Neuronal stem cell (in vitro differentiated cells): Measurements from ENCODE around the gene DNAJC7.
"Not testable (repeated sequence)": the region's sequence is repeated elsewhere in the genome, so short reads cannot be mapped to it uniquely, and the experiment has no call there.

Experiments used
- DNase-seq: peaks from one replicate; pipeline ENCODE4 v3.0.0-alpha.2; 2013; ENCODE audit warnings: low spot score
- H2AFZ ChIP-seq: one replicate; pipeline ENCODE4 v1.6.1; 2013; ENCODE audit warnings: mild to moderate bottlenecking, low read length, inconsistent platforms
- H2AK5ac ChIP-seq: 2 replicates; pipeline ENCODE4 v1.6.1; 2013; ENCODE audit warnings: low read depth, mild to moderate bottlenecking, inconsistent platforms, low read length, moderate library complexity, mixed read lengths
- H2BK120ac ChIP-seq: 2 replicates; pipeline ENCODE4 v1.6.1; 2013; ENCODE audit warnings: low read depth, mild to moderate bottlenecking, inconsistent platforms, low read length, moderate library complexity, mixed read lengths
- H2BK12ac ChIP-seq: one replicate; pipeline ENCODE4 v1.6.1; 2013; ENCODE audit warnings: low read length, inconsistent platforms
- H2BK15ac ChIP-seq: 2 replicates; pipeline ENCODE4 v1.6.1; 2013; ENCODE audit warnings: mild to moderate bottlenecking, low read length, inconsistent platforms, mixed read lengths
- H2BK5ac ChIP-seq: one replicate; pipeline ENCODE4 v1.6.1; 2013; ENCODE audit warnings: inconsistent platforms, mild to moderate bottlenecking, low read length, moderate library complexity
- H3K14ac ChIP-seq: one replicate; pipeline ENCODE4 v1.6.1; 2013; ENCODE audit warnings: low read length, inconsistent platforms
- H3K18ac ChIP-seq: 2 replicates; pipeline ENCODE4 v1.6.1; 2013; ENCODE audit warnings: low read length, inconsistent platforms
- H3K23ac ChIP-seq: 2 replicates; pipeline ENCODE4 v1.6.1; 2013; ENCODE audit warnings: low read depth, mild to moderate bottlenecking, mixed read lengths, low read length, inconsistent platforms; ENCODE audit not compliant: poor library complexity
- H3K27ac ChIP-seq: replicated peaks from 3 replicates; pipeline ENCODE4 v1.5.1; 2013; ENCODE audit warnings: low read length, inconsistent platforms
- H3K27me3 ChIP-seq, 3 experiments: 2 replicates each; pipeline ENCODE4 v1.6.1; 2013; ENCODE audit warnings: low read length in 3 of 3, mild to moderate bottlenecking in 2 of 3, inconsistent platforms in 1 of 3, low read depth in 1 of 3, mixed read lengths in 1 of 3, moderate library complexity in 1 of 3; ENCODE audit not compliant: control insufficient read depth in 3 of 3, insufficient read depth in 3 of 3
- H3K36me3 ChIP-seq, 2 donors: replicated peaks in 1 of 2; 2 replicates each; pipeline ENCODE4 v1.6.1; 2013; ENCODE audit warnings: low read length in 2 of 2; ENCODE audit not compliant: control insufficient read depth in 2 of 2, insufficient read depth in 2 of 2
- H3K4ac ChIP-seq: 2 replicates; pipeline ENCODE4 v1.6.1; 2013; ENCODE audit warnings: inconsistent platforms, mild to moderate bottlenecking, low read length, moderate library complexity
- H3K4me1 ChIP-seq, 2 donors: 1 replicate in 1 of 2; 2 replicates in 1 of 2; pipeline ENCODE4 v1.6.1; 2013; ENCODE audit warnings: low read length in 2 of 2, low read depth in 1 of 2; ENCODE audit not compliant: control insufficient read depth in 2 of 2, insufficient read depth in 1 of 2
- H3K4me2 ChIP-seq: one replicate; pipeline ENCODE4 v1.6.1; 2013; ENCODE audit warnings: mild to moderate bottlenecking, low read length, inconsistent platforms; ENCODE audit not compliant: insufficient read depth, poor library complexity, severe bottlenecking
- H3K4me3 ChIP-seq, 2 donors: 2 replicates each; pipeline ENCODE4 v1.5.1; 2013; ENCODE audit warnings: low read length in 2 of 2, mild to moderate bottlenecking in 2 of 2, inconsistent platforms in 1 of 2, moderate library complexity in 1 of 2
- H3K79me1 ChIP-seq: one replicate; pipeline ENCODE4 v1.6.1; 2013; ENCODE audit warnings: low read depth, mild to moderate bottlenecking, inconsistent platforms, low read length, moderate library complexity
- H3K9ac ChIP-seq: one replicate; pipeline ENCODE4 v1.6.1; 2013; ENCODE audit warnings: mild to moderate bottlenecking, low read depth, low read length, inconsistent platforms; ENCODE audit not compliant: poor library complexity
- H3K9me3 ChIP-seq, 2 donors: replicated peaks in 1 of 2; 2 replicates each; pipeline versions ENCODE3 to v1.6.1; 2013; ENCODE audit warnings: low read length in 2 of 2, mild to moderate bottlenecking in 2 of 2, inconsistent platforms in 1 of 2, low read depth in 1 of 2, mixed read lengths in 1 of 2, moderate library complexity in 1 of 2; ENCODE audit not compliant: control insufficient read depth in 2 of 2, insufficient read depth in 1 of 2
- H4K8ac ChIP-seq: one replicate; pipeline ENCODE4 v1.6.1; 2013; ENCODE audit warnings: low read depth, mild to moderate bottlenecking, inconsistent platforms, low read length, moderate library complexity
- H4K91ac ChIP-seq: one replicate; pipeline ENCODE4 v1.6.1; 2013; ENCODE audit warnings: low read length, low read depth, mild to moderate bottlenecking, inconsistent platforms; ENCODE audit not compliant: poor library complexity
- WGBS, 2 donors: extraction: QIAGEN DNeasy Blood & Tissue Kit; methylation state at CpG; one replicate each; pipeline ENCODE4 v1.1.7; 2013; ENCODE audit warnings: missing lambda C conversion rate in 2 of 2, mixed read lengths in 1 of 2; ENCODE audit not compliant: insufficient read length in 2 of 2, insufficient replicate concordance in 1 of 2; ENCODE audit errors: extremely low coverage in 2 of 2; 5-methylcytosine and 5-hydroxymethylcytosine counted together

Gene DNAJC7

DNA sequence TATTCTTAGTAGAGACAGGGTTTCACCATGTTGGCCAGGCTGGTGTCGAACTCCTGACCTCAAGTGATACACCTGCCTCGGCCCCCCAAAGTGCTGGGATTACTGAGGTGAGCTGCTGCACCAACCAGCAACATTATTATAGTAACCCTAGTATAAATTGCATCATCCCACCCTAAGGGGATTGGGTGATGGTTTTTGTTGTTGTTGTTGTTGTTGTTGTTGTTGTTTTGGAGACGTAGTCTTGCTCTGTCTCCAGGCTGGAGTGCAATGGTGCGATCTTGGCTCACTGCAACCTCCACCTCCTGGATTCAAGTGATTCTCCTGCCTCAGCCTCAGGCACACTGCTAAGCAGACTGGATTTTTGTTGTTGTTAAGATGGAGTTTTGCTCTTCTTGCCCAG is 85.5 kb downstream of the DNAJC7 start:
- H3K4ac ChIP-seq, H3K4me2 ChIP-seq, H3K9me3 ChIP-seq, H3K27me3 ChIP-seq, H2BK5ac ChIP-seq, H4K91ac ChIP-seq, H2AFZ ChIP-seq, H3K9ac ChIP-seq, H4K8ac ChIP-seq, H3K27ac ChIP-seq, H2BK15ac ChIP-seq, DNase-seq, H3K23ac ChIP-seq, H3K14ac ChIP-seq, H3K18ac ChIP-seq, H2AK5ac ChIP-seq, H2BK12ac ChIP-seq, H2BK120ac ChIP-seq, H3K79me1 ChIP-seq, H3K4me3 ChIP-seq: not testable (repeated sequence)
- WGBS, 2 donors = no CpG with 5 or more reads among the region's 4 CpGs
- H3K36me3 ChIP-seq = peaks cover 10 to 18% of the 10 kb centered on the region in 2 donors
- peaks cover 2 to 11% of the 10 kb centered on the region in 2 donors for H3K4me1 ChIP-seq

GRCh38 chr17:41930833-41931156 is 86.4 kb downstream of the DNAJC7 start:
- not testable (repeated sequence) for H3K18ac ChIP-seq, H2BK5ac ChIP-seq, H3K23ac ChIP-seq, H2BK15ac ChIP-seq, H3K4ac ChIP-seq, H3K36me3 ChIP-seq, H3K79me1 ChIP-seq, H3K14ac ChIP-seq, H3K27me3 ChIP-seq, H4K8ac ChIP-seq, H3K9ac ChIP-seq, H2BK12ac ChIP-seq, H2AK5ac ChIP-seq, H3K9me3 ChIP-seq, H2BK120ac ChIP-seq, DNase-seq, H4K91ac ChIP-seq
- Histone ChIP-seq H2AFZ (peak overlapping the region; percentile 90), H3K27ac (peak overlapping the region; percentile 29), H3K4me1 (peaks cover 2 to 11% of the 10 kb centered on the region in 2 donors), H3K4me3 (peak overlapping the region; percentile 65 to 84), H3K4me2 (peak overlapping the region; percentile 58)
- WGBS, 2 donors = no CpG with 5 or more reads among the region's 18 CpGs

- Histone ChIP-seq H2AK5ac (no peak within 1 kb of the TSS), H3K4me2 (peak within 1 kb of the TSS; percentile 58), H3K27ac (peak within 1 kb of the TSS; percentile 76), H3K36me3 (peaks cover 0 to 3% of the 10 kb centered on the region in 2 donors), H2BK15ac (no peak within 1 kb of the TSS), H3K9ac (peak within 1 kb of the TSS; percentile 33), H3K27me3 (no peaks in the 10 kb centered on the region), H3K9me3 (no peaks in the 10 kb centered on the region), H2BK12ac (no peak within 1 kb of the TSS), H3K23ac (no peak within 1 kb of the TSS), H3K4me3 (peak within 1 kb of the TSS; percentile 65 to 84), H2BK5ac (no peak within 1 kb of the TSS), H2BK120ac (no peak within 1 kb of the TSS), H3K18ac (peak within 1 kb of the TSS; percentile 61), H4K91ac (no peak within 1 kb of the TSS), H3K4me1 (peaks cover 2 to 11% of the 10 kb centered on the region in 2 donors), H3K14ac (no peak within 1 kb of the TSS), H2AFZ (peak within 1 kb of the TSS; percentile 90), H4K8ac (no peak within 1 kb of the TSS), H3K4ac (no peak within 1 kb of the TSS), H3K79me1 (no peaks in the 10 kb centered on the region)
- DNase-seq = peak; percentile 87
- WGBS, 2 donors = no CpG with 5 or more reads among the region's 43 CpGs
These were observed 87.0 kb downstream of the DNAJC7 start, which contains the start of gene ODAD4 for GRCh38 chr17:41930009-41930832. ODAD4 (plus strand) TSS chr17:41930617; CDS start chr17:41930724, 107 bp downstream.

- Histone ChIP-seq H3K79me1 (no peaks in the 10 kb centered on the region), H3K23ac (no peak overlapping the region), H3K4me2 (no peak overlapping the region), H2BK5ac (no peak overlapping the region), H3K4ac (no peak overlapping the region), H2BK12ac (no peak overlapping the region), H4K8ac (no peak overlapping the region), H2AK5ac (no peak overlapping the region), H3K4me1 (peaks cover 2 to 11% of the 10 kb centered on the region in 2 donors), H3K27me3 (no peaks in the 10 kb centered on the region), H3K36me3 (no peaks in the 10 kb centered on the region), H2AFZ (peak overlapping the region; percentile 1), H3K18ac (no peak overlapping the region), H3K9ac (no peak overlapping the region), H4K91ac (no peak overlapping the region), H3K27ac (no peak overlapping the region), H3K4me3 (no peak overlapping the region), H2BK15ac (no peak overlapping the region), H3K14ac (no peak overlapping the region), H2BK120ac (no peak overlapping the region), H3K9me3 (peaks cover 0 to 2% of the 10 kb centered on the region in 2 donors)
- no peak for DNase-seq
- no CpG with 5 or more reads among the region's 6 CpGs for WGBS, 2 donors
These were observed 88.5 kb downstream of the DNAJC7 start for GRCh38 chr17:41928693-41929251.
